A673 (cell line): ENCODE results near the gene OR1I1. TPM values are rescaled to one million over a fixed set of nuclear protein-coding genes. Genes with fewer than 3 reads are reported as not detected.

Source experiments
- BruUV-seq: library from RNA; stranded (reverse); fragments of 400-500 nt; replicated peaks from 2 replicates; lab custom pipeline; 2021; lab: Mats Ljungman, UMichigan
- CTCF ChIA-PET: fragments of 300-600 bp; sonication (Branson Sonifier 250); formaldehyde crosslinking; loops from one replicate; lab custom pipeline; 2022; ENCODE audit warnings: antibody characterized with exemption; lab: Charles Lee
- POLR2A ChIA-PET: fragments of 300-600 bp; sonication (Branson Sonifier 250); formaldehyde crosslinking; loops from one replicate; lab custom pipeline; 2022; ENCODE audit warnings: antibody characterized with exemption; ENCODE audit not compliant: low non-redundant PET; lab: Charles Lee
- DNase-seq: peaks from one replicate; pipeline ENCODE4 v3.0.0-alpha.2; 2015; ENCODE audit warnings: low spot score
- H3K27ac ChIP-seq: fragments of 200-600 bp; sonication (generic); 2 replicates; pipeline ENCODE4 v1.5.1; 2016; ENCODE audit warnings: mixed run types, low read depth, mild to moderate bottlenecking, mixed read lengths, antibody characterized with exemption, low read length; ENCODE audit not compliant: poor library complexity, severe bottlenecking
- H3K27me3 ChIP-seq: fragments of 200-600 bp; sonication (generic); replicated peaks from 2 replicates; pipeline ENCODE4 v1.6.1; 2017; ENCODE audit warnings: mixed run types, low read depth, mild to moderate bottlenecking, mixed read lengths, antibody characterized with exemption, low read length; ENCODE audit not compliant: insufficient read depth, poor library complexity
- H3K36me3 ChIP-seq: fragments of 200-600 bp; sonication (generic); 2 replicates; pipeline ENCODE4 v1.6.1; 2016; ENCODE audit warnings: mixed run types, mild to moderate bottlenecking, mixed read lengths, antibody characterized with exemption, low read length; ENCODE audit not compliant: insufficient read depth, poor library complexity, severe bottlenecking
- H3K4me1 ChIP-seq: fragments of 200-600 bp; sonication (generic); 2 replicates; pipeline ENCODE4 v1.6.1; 2017; ENCODE audit warnings: mixed run types, mild to moderate bottlenecking, mixed read lengths, antibody characterized with exemption, low read length; ENCODE audit not compliant: insufficient read depth, poor library complexity, severe bottlenecking
- H3K4me3 ChIP-seq: fragments of 200-600 bp; sonication (generic); 2 replicates; pipeline ENCODE4 v1.5.1; 2016; ENCODE audit warnings: low read depth, mixed run types, mild to moderate bottlenecking, mixed read lengths, low read length; ENCODE audit not compliant: poor library complexity, severe bottlenecking
- H3K9me3 ChIP-seq: fragments of 200-600 bp; sonication (generic); 2 replicates; pipeline ENCODE4 v1.6.1; 2016; ENCODE audit warnings: mixed run types, low read depth, mild to moderate bottlenecking, mixed read lengths, antibody characterized with exemption, low read length; ENCODE audit not compliant: poor library complexity, severe bottlenecking
- EZH2 ChIP-seq: fragments of 200-600 bp; sonication (generic); IDR thresholded peaks from 2 replicates; pipeline ENCODE4 v1.6.1; 2017; ENCODE audit warnings: borderline replicate concordance, low read depth, mild to moderate bottlenecking, mixed read lengths, antibody characterized with exemption, low read length; ENCODE audit not compliant: poor library complexity, severe bottlenecking
- intact Hi-C: fragments of 100-400 bp; cut with micrococcal nuclease; formaldehyde crosslinking; loops from one replicate; pipeline ENCODE4 v1.10.0; 2022; ENCODE audit not compliant: unreplicated experiment
- total RNA-seq: library from RNA; stranded (reverse); gene quantifications from 2 replicates; pipeline ENCODE4 v1.2.3, GENCODE V29; 2021
- TF ChIP-seq, protein P1 (sequence below): fragments of 300-800, 200-600 bp; sonication (generic); conservative IDR thresholded peaks from 2 replicates; pipeline ENCODE4 v1.5.1; 2017; ENCODE audit warnings: low read depth, mild to moderate bottlenecking, antibody characterized with exemption, low read length, moderate library complexity, mixed read lengths

OR1I1 gene
- total RNA-seq, 1 experiment from 2014 or later = not detected

DNA sequence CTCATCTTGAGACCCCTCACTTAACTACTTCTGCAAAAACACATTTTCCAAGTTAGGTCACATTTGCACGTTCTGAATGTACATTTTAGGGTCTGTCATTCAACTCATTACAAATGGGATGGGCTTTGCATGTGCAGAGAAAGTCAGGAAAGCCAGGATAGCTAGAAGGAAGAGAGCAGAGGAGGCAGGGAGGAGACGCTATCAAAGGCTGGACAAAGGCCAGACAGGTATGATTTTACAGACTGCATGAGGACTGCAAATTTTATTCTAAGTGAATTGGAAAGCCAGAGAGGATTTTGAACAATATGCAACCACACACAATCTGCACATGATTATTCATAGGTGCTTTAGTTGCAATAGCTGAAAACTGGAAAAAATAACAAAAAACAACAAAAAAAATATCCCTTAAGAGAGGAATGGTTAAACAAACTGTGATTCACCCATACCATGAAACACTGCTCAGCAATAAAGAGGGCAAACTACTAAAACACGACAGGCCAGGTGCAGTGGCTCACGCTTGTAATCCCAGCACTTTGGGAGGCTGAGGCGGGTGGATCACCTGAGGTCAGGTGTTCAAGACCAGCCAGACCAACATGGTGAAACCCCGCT lies 46.3 kb downstream of the OR1I1 start:
- CTCF ChIA-PET = no interaction called here
- Histone ChIP-seq H3K4me3 (no peak overlapping the region), H3K27ac (no peak overlapping the region), H3K4me1 (peaks cover 10% of the 10 kb centered on the region), H3K27me3 (no peaks in the 10 kb centered on the region), H3K9me3 (no peaks in the 10 kb centered on the region), H3K36me3 (no peaks in the 10 kb centered on the region)
- no peak for TF ChIP-seq EZH2
- TF ChIP-seq, protein P1, sequence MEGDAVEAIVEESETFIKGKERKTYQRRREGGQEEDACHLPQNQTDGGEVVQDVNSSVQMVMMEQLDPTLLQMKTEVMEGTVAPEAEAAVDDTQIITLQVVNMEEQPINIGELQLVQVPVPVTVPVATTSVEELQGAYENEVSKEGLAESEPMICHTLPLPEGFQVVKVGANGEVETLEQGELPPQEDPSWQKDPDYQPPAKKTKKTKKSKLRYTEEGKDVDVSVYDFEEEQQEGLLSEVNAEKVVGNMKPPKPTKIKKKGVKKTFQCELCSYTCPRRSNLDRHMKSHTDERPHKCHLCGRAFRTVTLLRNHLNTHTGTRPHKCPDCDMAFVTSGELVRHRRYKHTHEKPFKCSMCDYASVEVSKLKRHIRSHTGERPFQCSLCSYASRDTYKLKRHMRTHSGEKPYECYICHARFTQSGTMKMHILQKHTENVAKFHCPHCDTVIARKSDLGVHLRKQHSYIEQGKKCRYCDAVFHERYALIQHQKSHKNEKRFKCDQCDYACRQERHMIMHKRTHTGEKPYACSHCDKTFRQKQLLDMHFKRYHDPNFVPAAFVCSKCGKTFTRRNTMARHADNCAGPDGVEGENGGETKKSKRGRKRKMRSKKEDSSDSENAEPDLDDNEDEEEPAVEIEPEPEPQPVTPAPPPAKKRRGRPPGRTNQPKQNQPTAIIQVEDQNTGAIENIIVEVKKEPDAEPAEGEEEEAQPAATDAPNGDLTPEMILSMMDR = no peak
- DNase-seq = no peak
- no TSS peak for BruUV-seq
- intact Hi-C loops = no loop called here
- POLR2A ChIA-PET = no interaction called here

DNA sequence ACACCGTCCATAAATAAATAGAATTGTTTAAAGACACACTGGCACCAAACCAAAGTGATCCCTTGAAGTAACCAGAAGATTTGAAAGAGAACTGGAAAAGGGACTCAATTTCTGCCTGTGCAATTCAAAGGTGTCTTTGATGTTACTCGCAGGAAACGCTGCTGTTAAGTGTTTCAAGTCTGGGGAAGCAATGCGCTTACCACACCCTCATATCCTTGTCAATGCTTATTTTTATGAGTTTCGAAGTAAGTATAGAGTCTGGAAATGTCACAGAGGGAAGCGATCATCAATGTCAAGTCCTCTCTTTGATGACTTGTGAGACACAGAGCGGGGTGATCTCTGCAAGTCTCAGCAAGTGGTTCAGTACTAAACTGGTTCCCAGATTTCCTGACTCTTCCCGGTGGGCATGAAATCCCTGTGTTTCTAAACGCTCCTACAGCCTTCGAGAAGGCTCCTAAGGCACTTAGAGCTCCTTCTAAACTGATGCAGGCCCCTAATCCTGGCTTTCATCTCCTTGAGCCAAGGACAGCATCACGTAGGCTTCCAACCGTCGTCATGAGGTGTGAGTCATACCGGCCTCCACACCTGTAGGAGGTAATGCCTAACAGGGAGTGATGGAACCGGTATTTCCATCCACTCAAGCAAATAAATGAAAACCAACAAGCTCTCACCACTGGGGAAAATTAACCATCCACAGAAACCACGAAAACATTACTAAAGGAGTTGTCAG lies 48.0 kb downstream of the OR1I1 start:
- BruUV-seq = no TSS peak
- peaks cover 5% of the 10 kb centered on the region for H3K4me1 ChIP-seq
- H3K4me3 ChIP-seq = no peak overlapping the region
- intact Hi-C loops = no loop called here
- no peaks in the 10 kb centered on the region for H3K9me3 ChIP-seq
- DNase-seq = no peak
- no peaks in the 10 kb centered on the region for H3K36me3 ChIP-seq
- H3K27ac ChIP-seq = no peak overlapping the region
- TF ChIP-seq EZH2 = no peak
- TF ChIP-seq, protein P1 = no peak
- H3K27me3 ChIP-seq = no peaks in the 10 kb centered on the region
- CTCF ChIA-PET = no interaction called here
- POLR2A ChIA-PET = no interaction called here

DNA sequence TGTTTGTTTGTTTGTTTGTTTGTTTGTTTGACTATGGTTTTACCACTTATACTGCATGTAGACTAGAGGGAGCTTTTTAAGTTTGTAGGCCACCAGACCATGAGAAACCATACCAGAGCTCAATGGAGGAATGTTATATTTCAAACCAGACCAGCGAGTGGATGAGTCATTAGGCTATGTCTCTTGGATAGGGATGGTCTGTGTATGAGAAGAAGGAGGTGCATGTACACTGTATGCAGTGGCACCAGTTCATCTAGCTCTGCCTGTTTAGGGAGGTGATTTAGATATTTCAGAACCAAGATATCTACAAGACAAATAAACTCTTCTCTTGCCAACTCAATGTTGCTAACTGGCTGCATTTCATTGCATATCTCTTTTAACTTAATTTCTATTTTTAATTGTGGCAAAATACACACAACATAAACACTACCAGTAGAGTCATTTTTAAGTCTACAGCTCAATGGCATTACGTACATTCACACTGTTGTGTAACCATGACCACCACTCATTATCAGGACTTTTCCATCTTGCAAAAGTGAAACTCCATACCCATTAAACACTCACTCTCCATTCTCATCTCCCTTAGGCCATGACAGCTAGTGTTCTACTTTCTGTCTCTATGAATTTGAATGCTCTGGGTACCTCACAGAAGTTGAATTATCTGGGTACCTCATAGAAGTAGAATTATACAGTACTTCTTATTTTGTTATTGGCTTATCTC lies 54.4 kb downstream of the OR1I1 start:
- POLR2A ChIA-PET = no interaction called here
- TF ChIP-seq, protein P1 = no peak
- no peak for TF ChIP-seq EZH2
- intact Hi-C loops = no loop called here
- no peaks in the 10 kb centered on the region for H3K4me1 ChIP-seq
- H3K27me3 ChIP-seq = no peaks in the 10 kb centered on the region
- no peak overlapping the region for H3K27ac ChIP-seq
- BruUV-seq = no TSS peak
- CTCF ChIA-PET = no interaction called here
- peaks cover 5% of the 10 kb centered on the region for H3K9me3 ChIP-seq
- H3K4me3 ChIP-seq = no peak overlapping the region
- DNase-seq = no peak
- H3K36me3 ChIP-seq = no peaks in the 10 kb centered on the region
